Suppressor macrophage treated with lipopolysaccharide for 1 hour (primary cell): Measurements from ENCODE around the gene DCLK1.

Experiments
- DNase-seq, 3 donors: peaks; one replicate each; pipeline ENCODE4 v3.0.0-alpha.2; 2020 to 2022

The DCLK1 gene

DNA sequence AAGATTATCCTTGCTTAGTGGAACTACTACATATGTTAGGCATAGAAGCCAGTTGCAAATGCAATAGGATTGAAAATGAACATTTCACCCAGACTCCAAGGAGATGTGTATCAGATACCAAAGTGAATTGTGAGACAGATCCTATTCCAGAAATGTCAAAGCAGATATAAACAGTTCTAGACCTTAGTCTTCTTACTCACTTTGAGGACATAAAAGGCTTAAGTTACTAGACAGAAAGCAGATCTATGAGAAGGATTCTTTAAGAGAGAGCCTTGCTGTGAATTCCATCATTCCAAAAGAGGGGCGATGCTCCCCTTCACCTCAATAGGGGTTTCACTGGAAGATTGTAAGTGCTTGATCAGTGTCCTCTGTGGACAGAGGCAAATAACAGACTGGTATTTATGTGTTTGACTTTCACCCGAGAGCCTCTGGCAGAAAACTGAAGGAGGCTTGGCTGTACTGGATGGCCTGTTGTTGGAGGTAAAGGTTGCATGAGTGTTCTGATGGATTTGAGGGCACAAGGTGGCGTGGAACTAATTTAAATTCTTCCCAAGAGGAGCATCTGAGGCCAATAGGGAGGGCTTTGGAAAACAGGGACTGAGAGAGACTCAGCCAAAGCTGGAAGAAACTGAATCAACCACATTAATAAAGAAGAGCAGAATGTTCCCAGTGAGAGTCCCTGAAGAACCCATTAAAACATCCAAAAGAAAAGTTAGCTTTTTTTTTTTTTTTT, 194.8 kb downstream of the DCLK1 start:
- DNase-seq, result no peak

DNA sequence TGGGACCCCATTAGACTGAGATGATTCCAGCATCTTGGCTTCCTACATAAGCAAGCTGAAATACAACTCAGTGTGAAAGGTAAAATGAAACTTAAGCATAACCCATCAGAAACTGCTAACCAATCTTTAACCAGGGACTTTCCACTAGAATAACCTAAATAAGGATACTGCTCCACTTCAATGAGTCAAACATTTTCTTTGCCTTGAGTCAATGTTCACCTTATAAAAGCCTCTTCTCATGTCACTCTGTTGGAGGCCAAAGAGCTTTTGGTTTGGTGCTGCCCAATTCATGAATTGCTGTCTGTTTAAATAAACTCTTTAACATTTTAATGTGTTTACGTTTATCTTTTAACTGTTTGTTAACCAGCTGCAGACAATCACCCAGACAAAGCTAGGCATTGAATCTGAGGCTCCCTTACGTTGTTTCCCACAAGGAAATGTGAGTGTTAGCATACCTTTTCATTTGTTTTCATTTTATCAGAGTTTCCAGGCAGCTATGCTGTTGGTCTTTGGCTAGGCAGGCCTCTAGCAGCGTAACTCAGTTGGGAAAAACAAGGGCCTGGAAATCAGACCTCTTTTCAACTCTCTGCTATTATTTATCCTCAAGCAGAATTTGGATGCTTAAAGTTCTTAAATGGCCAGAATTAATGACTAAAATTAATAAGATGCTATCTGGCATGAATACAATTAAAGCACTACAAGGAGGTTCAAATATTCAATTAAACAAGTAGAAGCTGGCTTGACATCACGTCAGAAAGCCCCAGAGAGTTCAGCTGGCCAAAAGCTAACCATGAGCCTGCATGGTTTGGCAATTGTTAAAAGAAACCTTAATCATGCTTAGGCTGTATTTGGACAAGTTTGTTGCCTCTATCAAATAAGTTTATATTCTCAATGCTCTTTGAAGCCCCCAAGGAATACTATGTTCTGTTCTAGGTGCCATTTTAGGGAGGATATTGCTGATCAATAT, 200.2 kb downstream of the DCLK1 start:
- DNase-seq, result no peak

DNA sequence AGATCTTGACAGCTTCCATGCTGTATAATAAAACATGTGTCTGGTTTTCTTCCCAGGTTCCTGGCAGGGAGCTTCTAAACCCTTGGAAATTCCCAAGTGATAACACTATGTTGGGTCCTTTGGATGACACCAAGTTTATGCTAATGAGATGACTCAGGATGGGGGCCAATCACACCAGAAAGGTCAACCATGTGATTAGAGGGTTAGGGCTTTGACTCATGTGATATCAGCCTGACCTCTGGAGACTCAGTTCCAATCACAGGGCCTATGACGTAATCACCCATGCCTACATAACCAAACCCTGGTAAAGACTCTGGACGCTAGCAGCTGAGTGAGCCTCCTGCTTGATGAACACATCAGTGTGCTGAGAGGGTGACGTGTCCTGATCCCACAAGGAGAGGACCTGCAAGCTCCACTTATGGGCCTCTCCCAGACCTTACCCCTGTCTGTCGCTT, 203.6 kb downstream of the DCLK1 start:
- peak; percentile 12 to 60 (median 17) for DNase-seq

DNA sequence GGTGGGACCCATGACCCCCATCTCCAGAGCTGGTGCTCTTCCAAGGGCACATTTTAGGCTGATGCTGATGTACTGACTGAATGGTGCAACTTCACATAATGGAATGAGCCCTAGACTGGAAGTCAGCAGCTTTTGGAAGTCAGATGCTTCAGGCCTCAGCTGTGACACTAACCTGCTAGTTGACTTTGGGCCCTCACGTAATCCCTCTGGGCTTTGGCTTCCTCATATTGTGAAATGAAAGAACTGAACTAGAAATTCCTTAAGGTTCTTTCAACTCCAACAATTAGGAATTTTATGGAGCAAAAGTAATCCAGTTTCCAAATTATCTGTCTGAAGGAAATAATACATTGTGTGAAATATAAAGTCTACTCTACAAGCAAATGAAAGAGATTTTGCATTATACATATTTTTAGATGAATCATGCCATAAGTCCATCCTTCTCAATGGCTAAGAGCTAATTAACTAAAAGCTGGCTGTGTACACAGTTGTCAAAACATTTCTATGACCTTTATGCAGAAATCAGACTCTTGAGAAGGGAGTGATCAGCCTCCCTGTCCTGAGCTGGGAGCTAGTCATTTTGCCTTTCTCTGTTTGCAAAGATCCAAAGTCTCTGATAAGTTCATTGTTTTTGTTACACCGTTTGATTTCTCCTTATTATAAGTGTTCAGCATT, 204.2 kb downstream of the DCLK1 start:
- no peak for DNase-seq

DNA sequence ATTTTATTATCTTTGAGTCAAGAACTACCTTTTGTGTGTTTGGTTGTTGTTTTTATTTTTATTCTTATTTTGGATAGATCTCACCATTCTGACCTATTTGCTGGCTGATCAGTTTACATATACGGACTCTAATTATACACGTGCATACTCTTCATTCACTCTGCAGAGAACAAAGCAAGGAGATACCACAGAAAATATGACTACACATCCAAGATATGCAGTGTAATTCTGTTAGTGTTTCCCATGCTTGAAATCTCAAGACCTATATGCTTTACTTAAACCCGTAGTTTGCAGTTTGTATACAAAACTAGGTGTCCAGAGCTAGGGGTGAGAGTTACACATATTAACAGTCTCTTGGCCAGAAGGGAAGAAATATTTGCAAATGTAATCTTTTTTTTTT, 205.5 kb downstream of the DCLK1 start:
- DNase-seq, result no peak

DNA sequence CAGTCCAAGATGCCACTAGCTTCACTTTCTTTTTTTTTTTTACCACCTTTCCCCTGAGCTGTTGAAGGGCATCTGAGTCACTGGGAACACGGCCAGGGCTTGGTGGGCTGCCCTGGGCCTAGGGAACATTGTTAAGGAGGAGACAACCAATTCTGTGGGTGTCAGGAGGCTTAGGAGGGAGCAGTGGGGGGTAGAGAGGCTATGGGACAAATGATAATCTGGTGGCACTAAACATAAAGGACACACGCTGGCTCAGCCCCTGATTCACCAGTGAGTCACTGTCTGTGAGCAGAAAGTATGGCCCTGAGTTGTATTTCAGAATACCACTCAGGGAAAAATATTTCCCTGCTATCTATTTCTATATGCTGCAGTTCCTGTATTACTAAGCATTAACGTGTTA, 207.8 kb downstream of the DCLK1 start:
- DNase-seq, result no peak

DNA sequence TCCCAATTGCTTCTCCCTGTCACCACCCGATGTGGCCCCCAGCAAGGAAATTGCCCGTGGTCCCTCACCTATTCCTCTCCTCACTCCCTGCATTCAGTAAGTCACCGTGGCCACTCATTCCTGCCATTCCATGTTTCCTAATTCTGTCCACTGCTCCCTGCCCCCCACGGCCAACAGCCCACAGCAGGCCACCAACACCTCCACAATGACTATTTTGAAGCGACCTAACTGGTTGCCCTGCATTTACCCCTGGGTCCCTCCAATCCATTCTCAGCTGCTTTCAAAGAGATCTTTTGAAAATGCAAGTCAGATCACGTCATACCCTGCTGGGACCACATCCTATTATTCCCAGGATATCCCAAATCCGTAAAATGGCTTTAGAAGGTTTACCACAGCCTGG, 210.4 kb downstream of the DCLK1 start:
- DNase-seq, result no peak

DNA sequence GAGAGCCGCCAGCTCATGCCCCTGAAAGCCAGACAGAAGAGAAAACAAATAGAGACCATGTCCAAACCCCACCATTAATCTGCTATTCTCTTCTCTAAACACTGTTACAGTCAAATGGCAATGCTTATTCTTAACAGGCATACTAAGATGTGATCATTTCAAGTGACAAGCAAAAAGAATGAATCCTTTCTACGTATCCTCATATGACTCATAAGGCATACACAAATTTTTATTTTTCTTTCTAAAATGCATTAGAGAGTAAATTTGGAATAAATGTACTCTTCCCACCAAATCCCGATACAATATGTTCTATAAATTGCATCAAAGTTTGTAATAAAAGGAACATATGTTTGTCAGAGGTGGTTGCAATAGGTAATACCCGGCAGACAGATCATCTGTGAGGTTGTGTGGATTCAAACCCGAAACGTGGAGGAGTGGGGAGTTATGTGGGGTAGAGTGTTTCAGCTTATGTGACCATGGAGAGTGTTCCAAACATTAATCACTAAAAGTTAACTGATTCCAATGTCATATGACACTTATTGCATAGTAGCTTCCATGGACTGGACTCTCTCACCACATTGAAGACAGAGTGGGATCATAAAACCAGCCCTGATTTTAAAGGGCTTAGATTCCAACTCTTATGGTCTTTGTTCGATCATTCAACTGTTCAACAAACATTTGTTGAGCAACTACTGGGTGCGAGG, 213.1 kb downstream of the DCLK1 start:
- no peak for DNase-seq

DNA sequence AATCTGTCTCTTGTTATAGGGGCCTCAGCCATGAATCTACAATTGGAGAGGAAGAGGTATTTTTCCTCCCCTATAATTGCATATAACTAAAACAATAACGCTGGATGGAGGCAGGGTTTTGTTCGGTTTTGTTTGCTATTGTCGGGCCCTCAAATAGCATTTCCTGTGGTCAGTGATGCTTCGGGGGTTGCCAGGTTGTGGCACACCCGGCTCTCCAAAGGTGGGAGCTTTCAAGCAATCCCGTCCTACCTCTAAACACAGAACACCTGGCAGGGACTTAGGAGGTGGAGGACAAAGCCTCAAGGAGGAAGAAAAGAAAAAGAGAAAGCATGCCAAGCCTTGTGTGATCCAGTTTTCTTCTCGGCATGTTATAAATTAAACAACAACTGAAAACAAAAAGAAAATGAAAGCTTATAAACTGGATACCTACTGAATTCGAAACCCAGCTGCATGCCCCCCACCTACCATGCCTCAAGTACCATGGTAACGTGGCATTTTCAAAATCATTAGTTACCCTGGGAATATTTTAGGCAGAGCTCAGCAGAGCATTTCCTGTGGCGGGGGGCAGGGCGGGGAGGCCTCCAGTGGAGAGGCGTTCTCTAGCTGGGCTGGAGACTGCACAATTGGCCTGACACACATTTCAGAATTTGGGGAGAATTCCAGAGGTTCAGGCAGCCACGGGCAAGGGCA, 213.8 kb downstream of the DCLK1 start:
- DNase-seq, result no peak

DNA sequence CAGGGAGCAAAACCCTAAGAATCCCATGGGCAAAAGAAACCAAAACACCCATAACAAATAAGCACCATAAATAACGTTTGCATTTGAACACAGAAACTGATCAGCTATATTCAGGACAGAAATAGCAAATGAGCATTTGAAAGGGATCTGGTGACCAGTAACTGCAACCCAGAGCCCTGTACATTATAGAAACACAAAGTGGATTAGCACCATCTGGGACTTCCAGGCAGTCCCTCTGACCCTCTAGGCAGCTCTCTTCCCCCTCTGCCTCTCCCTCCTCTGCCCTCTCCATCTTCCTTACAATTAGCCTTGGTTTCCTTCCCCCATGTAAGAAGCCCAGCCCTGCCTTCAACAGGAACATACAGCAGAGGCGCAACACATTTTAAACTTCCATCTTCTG, 215.0 kb downstream of the DCLK1 start:
- no peak for DNase-seq

DNA sequence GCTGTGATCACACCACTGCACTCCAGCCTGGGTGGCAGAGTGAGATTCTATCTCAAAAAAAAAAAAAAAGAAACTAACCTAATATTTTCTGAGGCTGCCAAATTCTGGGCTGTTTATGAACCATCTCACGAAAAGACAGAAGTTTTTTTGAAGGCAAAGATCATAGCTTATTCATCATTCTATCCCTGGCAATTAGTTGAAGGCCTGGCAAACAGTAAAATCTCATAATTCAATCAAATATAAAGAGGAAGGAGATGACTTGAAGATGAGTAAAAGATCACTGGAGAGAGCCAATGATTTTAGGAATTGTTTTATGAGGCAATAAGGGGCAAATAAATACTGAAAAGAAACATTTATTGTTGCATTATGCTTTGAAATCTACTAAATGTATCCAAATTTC, 216.5 kb downstream of the DCLK1 start:
- no peak for DNase-seq

DNA sequence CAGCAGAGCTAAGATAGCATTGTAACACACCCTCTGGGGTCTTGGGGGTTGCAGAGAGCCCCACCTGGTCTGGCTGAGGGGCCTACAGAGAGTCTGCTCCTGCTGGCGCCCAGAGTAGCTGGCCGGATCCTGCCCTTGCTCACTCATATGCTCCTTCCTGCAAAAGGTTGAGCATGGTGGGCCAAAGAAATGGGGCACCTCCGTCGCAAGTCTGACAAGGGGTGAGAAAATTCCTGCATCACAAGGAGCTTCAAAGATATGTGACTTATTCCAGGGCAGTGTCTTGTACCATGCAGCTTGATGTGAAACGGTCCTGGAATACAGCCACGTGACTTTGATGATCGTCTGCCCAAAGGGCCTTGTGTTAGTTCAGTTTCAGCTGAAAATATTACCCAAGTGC, 218.3 kb downstream of the DCLK1 start:
- DNase-seq, result no peak

DNA sequence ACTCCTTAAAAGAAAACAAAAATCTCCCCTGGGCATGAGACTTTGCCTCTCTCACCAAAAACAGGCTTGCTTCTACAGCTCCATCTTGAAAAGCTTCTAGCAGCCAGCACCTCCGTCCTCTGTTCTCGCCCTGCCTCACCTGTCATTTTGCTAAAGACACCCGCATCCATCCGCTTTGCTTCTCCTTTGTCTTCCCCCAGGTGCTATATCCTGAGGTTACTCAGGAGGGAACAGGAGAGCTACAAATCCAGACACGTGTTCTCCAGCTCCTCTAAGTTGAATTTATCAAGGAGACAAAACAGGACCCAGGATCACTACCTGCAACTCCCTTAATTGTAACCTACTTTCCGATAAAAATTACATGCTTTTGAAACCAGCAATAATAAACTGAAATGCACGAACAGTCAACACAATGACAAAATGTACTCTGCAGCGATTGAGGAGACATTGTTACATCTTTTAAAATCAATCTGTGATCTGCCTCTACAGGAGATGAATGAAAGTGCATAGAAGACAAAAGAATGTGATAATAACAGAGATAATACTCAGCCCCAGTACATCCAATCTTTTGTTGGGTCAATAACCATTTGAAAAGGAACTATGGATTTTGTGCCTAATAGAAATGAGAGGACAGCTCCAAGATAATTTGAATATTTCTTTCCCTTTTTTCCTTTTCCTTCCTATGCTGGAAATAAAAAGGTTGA, 221.2 kb downstream of the DCLK1 start:
- DNase-seq, result no peak

DNA sequence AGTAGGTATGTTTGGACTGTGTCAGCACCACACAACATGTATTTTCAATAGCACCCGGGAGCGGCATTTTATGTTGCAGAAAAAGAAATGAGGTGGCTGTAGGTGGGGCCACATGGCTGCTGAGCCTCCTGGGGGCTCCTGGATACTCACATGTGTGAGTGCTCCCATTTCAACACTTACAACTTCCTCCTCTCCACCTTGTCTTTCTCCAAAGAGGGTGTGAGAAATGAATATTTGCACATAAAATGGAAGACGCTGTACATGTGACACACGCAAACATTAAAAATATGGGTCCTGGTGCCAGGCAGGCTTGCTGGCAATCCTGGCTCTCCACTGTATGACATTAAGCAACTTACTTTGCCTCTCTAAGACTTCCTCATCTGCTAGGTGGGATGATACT, 222.1 kb downstream of the DCLK1 start:
- DNase-seq, result no peak

DNA sequence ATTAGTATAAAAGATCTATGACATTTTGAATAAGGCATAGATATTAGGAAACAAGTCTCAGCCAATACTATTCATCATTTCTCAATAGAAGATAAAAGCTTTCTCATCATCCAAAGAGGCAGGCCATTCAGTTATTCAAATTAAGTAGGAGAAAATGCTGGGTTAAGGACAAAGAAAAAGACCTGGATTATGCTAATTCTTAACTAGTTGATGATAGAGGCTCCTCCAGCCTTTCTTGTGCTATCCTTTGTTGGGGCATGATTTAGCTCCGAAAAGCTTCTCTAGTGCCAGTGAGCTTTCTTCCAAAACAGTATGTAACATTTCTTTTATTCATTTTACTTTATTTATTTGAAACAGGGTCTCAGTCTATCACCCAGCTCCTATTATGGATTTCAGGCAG, 223.0 kb downstream of the DCLK1 start:
- DNase-seq, result no peak

DNA sequence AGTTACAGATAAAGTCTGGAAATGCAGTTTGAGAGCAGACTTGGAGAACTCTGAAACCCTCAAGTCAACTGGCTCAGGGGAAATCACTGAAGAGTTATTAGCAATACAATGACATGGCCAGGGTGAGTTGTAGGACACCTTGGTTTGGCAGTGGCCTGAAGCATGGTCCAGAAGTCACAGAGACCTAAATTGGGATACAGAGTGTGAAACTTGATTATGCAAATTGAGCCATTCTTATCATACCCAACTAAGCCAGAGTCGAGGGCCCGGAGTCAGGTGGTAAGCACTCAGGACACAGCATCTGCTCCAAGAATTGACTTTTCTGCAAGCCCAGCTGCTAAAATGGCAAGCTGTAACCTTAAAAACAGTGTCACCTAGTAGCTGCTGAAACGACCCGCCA, 224.5 kb downstream of the DCLK1 start:
- no peak for DNase-seq

DNA sequence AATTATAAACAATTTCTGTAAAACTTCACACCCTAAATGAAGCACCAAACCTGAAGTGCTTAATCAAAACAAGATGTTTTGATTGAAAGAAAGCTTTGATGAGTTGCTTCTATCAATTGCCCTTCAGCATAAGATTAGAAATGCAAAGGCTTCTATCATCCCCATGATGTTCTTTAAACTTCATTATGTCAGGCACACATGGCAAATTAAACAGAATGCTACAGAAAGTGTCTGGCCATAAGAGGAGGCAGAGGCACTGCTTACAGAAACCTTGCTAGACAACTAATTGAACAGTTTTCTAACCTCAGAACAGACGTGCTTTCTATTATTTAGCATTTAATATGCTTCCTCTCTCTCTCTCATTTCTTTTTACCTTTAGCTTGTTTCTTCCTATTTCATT, 228.1 kb downstream of the DCLK1 start:
- no peak for DNase-seq

DNA sequence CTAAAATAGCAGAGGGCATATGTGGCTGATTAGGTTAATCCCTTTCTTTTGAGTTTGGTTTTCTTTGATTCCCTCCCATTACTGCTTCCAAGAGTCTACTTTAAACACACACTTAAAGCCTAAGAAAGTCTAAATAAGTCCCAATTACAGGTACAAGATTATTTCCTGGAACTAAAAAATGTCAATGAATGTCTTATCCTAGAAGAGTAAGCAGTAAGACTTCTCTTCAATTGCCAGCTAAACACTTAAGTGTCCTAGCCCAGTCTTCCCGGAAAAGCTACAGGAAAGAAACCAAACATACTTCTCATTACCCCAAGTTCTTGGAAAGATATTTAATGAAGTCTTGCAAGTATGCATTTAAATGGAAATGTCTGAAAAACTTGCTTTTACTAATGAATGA, 233.1 kb downstream of the DCLK1 start:
- no peak for DNase-seq

DNA sequence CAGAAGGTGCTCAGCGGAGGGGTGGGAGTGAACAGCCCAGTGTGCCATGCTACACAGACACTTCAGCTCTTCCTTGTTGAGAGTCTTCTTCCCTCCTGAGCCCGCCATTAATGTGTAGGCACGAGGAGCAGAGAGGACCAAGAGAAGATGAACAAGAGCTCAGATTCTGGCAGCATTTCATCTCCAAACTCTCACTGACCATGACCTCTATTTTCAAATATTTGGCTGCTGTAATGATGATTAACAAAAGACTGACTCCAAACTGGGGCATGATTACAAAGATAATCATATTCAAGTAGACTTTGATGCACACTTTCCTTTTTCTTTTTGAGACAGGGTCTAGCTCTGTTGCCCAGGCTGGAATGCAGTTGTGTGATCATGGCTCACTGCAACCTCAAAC, 236.5 kb downstream of the DCLK1 start:
- no peak for DNase-seq

DNA sequence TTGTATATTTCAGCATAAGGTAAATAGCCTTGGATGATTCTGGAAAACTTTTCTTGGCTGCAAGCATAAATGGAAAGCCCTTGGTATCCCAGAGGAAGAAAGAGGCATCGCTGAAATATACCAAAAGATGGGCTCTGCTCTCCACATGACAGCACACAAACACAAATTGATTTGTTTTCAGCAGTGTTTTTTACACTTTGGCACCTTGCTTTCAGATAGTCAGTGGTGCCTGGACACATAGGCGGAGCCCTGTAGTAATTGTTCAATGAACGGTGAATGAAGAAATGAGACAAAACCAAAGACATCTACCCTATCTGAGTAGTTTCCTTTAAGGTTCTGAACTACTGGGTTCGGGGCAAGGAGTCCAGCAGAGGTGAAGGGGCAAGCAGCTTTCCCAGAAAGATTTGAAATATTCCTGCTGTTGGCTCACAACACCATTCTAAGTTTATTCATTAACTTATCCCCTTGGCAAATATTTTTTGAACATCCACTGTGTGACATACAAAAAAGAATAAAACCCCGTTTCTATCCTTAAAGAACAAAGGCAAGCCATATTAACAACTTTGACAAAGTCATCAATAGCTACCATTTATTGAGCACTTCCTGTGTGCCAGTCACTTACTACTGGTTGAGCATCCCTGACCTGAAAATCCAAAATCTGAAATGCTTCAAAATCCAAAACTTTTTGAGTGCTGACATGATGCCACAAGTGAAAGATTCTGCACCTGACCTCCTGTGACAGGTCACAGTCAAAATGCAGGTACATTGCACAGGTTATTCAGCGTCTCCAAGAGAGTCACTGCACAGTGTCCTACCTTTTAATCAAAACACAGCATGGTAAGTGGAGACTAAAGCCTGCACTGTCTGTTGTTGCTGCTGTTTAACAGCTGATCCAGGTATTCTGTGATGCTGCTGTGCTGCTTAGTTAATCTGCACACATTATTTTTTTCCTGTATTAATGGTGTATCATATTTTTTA, 238.1 kb downstream of the DCLK1 start:
- DNase-seq, result no peak
